Loucy (cell line): Measurements from ENCODE around the gene BCKDK.

ENCODE experiments used
- H2AFZ ChIP-seq: fragments of 200-600 bp; sonication (generic); 2 replicates; pipeline ENCODE4 v1.6.0; 2016; ENCODE audit warnings: antibody characterized with exemption, mild to moderate bottlenecking, low read length, moderate library complexity
- H3F3A ChIP-seq: fragments of 200-600 bp; 2 replicates; pipeline ENCODE4 v1.6.0; 2016; ENCODE audit warnings: antibody characterized with exemption, low read depth, mild to moderate bottlenecking
- H3K27me3 ChIP-seq: fragments of 200-600 bp; sonication (generic); 2 replicates; pipeline ENCODE4 v1.6.1; 2014; ENCODE audit warnings: low read length, mild to moderate bottlenecking; ENCODE audit not compliant: insufficient read depth, poor library complexity, severe bottlenecking
- H3K36me3 ChIP-seq: fragments of 200-600 bp; sonication (generic); 2 replicates; pipeline ENCODE4 v1.6.1; 2016; ENCODE audit warnings: low read length; ENCODE audit not compliant: insufficient read depth
- H3K4me1 ChIP-seq: fragments of 200-600 bp; sonication (generic); 2 replicates; pipeline ENCODE4 v1.5.1; 2014; ENCODE audit warnings: low read length, mild to moderate bottlenecking; ENCODE audit not compliant: insufficient read depth, poor library complexity, severe bottlenecking
- H3K4me2 ChIP-seq: fragments of 200-600 bp; sonication (generic); 2 replicates; pipeline ENCODE4 v1.6.0; 2014; ENCODE audit warnings: antibody characterized with exemption, low read length, low read depth, mild to moderate bottlenecking; ENCODE audit not compliant: poor library complexity, severe bottlenecking
- H3K4me3 ChIP-seq: fragments of 200-600 bp; sonication (generic); 2 replicates; pipeline ENCODE4 v1.5.1; 2014; ENCODE audit warnings: low read length, mild to moderate bottlenecking, mixed read lengths; ENCODE audit not compliant: poor library complexity, severe bottlenecking
- H3K79me2 ChIP-seq: fragments of 200-600 bp; sonication (generic); 2 replicates; pipeline ENCODE4 v1.6.1; 2014; ENCODE audit warnings: low read length; ENCODE audit not compliant: insufficient read depth
- H3K9ac ChIP-seq: fragments of 200-600 bp; sonication (generic); 2 replicates; pipeline ENCODE4 v1.6.0; 2014; ENCODE audit warnings: mild to moderate bottlenecking, low read depth, low read length, moderate library complexity; ENCODE audit not compliant: poor library complexity, severe bottlenecking
- H3K9me2 ChIP-seq: fragments of 200-600 bp; sonication (generic); replicated peaks from 2 replicates; pipeline ENCODE4 v1.6.1; 2016; ENCODE audit warnings: low read depth, low read length, mixed read lengths
- H3K9me3 ChIP-seq: fragments of 200-600 bp; sonication (generic); 2 replicates; pipeline ENCODE4 v1.6.1; 2014; ENCODE audit warnings: mild to moderate bottlenecking, antibody characterized with exemption, low read length, low read depth; ENCODE audit not compliant: insufficient read depth
- H4K20me1 ChIP-seq: fragments of 200-600 bp; sonication (generic); 2 replicates; pipeline ENCODE4 v1.6.0; 2014; ENCODE audit warnings: antibody characterized with exemption, low read length, mild to moderate bottlenecking; ENCODE audit not compliant: insufficient read depth, poor library complexity, severe bottlenecking
- CTCF ChIP-seq: fragments of 200-600 bp; sonication (generic); conservative IDR thresholded peaks from 2 replicates; pipeline ENCODE4 v1.5.1; 2014; ENCODE audit warnings: mild to moderate bottlenecking, antibody characterized with exemption, low read length
- EZH2phosphoT487 ChIP-seq: fragments of 200-600 bp; IDR thresholded peaks from 2 replicates; pipeline ENCODE4 v1.6.1; 2018; ENCODE audit warnings: antibody characterized with exemption, mild to moderate bottlenecking, moderate library complexity, borderline replicate concordance

The BCKDK gene

GRCh38 chr16:31086629-31086906 is 21.6 kb upstream of the BCKDK start:
- Histone ChIP-seq H3K79me2 (peaks cover 21% of the 10 kb centered on the region; the same call in 1 of the 2 replicates), H3K9ac (no peak overlapping the region), H4K20me1 (peaks cover 14% of the 10 kb centered on the region), H3K9me3 (no peaks in the 10 kb centered on the region), H3K4me2 (no peak overlapping the region), H3K4me3 (no peak overlapping the region), H3K27me3 (no peaks in the 10 kb centered on the region), H3F3A (no peaks in the 10 kb centered on the region), H2AFZ (no peak overlapping the region), H3K9me2 (no peaks in the 10 kb centered on the region), H3K4me1 (peaks cover 10% of the 10 kb centered on the region), H3K36me3 (peaks cover 30% of the 10 kb centered on the region; the same call in 1 of the 2 replicates)
- no peak for TF ChIP-seq EZH2phosphoT487
- no peak for TF ChIP-seq CTCF

- Histone ChIP-seq H3K9me3 (no peaks in the 10 kb centered on the region), H3K4me1 (peaks cover 12% of the 10 kb centered on the region), H3K79me2 (peaks cover 24% of the 10 kb centered on the region; the same call in 1 of the 2 replicates), H3K9me2 (no peaks in the 10 kb centered on the region), H3F3A (no peaks in the 10 kb centered on the region), H4K20me1 (peaks cover 13% of the 10 kb centered on the region), H3K9ac (no peak overlapping the region), H3K4me2 (no peak overlapping the region), H2AFZ (no peak overlapping the region), H3K4me3 (no peak overlapping the region), H3K27me3 (no peaks in the 10 kb centered on the region), H3K36me3 (peaks cover 30% of the 10 kb centered on the region; the same call in 1 of the 2 replicates)
- TF ChIP-seq CTCF, result no peak
- no peak for TF ChIP-seq EZH2phosphoT487
Measured at GRCh38 chr16:31087481-31087880, 20.7 kb upstream of the BCKDK start.

- H3K9ac ChIP-seq, result no peak overlapping the region
- H3K9me3 ChIP-seq, result no peaks in the 10 kb centered on the region
- TF ChIP-seq CTCF (no peak), EZH2phosphoT487 (no peak)
- peaks cover 30% of the 10 kb centered on the region; the same call in 1 of the 2 replicates for H3K36me3 ChIP-seq
- no peak overlapping the region for H3K4me3 ChIP-seq
- peaks cover 15% of the 10 kb centered on the region for H3K4me1 ChIP-seq
- H4K20me1 ChIP-seq, result peaks cover 15% of the 10 kb centered on the region
- H3K79me2 ChIP-seq, result peaks cover 29% of the 10 kb centered on the region; the same call in 1 of the 2 replicates
- no peak overlapping the region for H2AFZ ChIP-seq
- H3K4me2 ChIP-seq, result no peak overlapping the region
- no peaks in the 10 kb centered on the region for H3K27me3 ChIP-seq
- H3K9me2 ChIP-seq, result no peaks in the 10 kb centered on the region
- no peaks in the 10 kb centered on the region for H3F3A ChIP-seq
Measured at GRCh38 chr16:31087971-31088370, 20.2 kb upstream of the BCKDK start.
